IPS-20b (cell line): ENCODE results near the gene FATE1.

Experiments used
- H3K27ac ChIP-seq: one replicate; pipeline ENCODE4 v1.5.1; 2013; ENCODE audit warnings: low read length
- H3K27me3 ChIP-seq: 2 replicates; pipeline ENCODE4 v1.6.1; 2013; ENCODE audit warnings: mild to moderate bottlenecking, low read length, inconsistent platforms; ENCODE audit not compliant: insufficient read depth
- H3K36me3 ChIP-seq: 2 replicates; pipeline ENCODE4 v1.6.1; 2013; ENCODE audit warnings: low read depth, mild to moderate bottlenecking, inconsistent platforms, low read length, moderate library complexity; ENCODE audit not compliant: insufficient read depth
- H3K4me1 ChIP-seq: 2 replicates; pipeline ENCODE4 v1.6.1; 2013; ENCODE audit warnings: mild to moderate bottlenecking, control low read depth, inconsistent platforms, low read length, moderate library complexity; ENCODE audit not compliant: insufficient read depth
- H3K4me3 ChIP-seq: 2 replicates; pipeline ENCODE4 v1.5.1; 2013; ENCODE audit warnings: mild to moderate bottlenecking, low read length, inconsistent platforms
- H3K9ac ChIP-seq: 2 replicates; pipeline ENCODE4 v1.6.1; 2013; ENCODE audit warnings: low read depth, mild to moderate bottlenecking, inconsistent platforms, low read length, moderate library complexity
- H3K9me3 ChIP-seq: 2 replicates; pipeline ENCODE4 v1.6.1; 2013; ENCODE audit warnings: mild to moderate bottlenecking, low read depth, low read length, inconsistent platforms; ENCODE audit not compliant: insufficient read depth

The FATE1 gene

DNA sequence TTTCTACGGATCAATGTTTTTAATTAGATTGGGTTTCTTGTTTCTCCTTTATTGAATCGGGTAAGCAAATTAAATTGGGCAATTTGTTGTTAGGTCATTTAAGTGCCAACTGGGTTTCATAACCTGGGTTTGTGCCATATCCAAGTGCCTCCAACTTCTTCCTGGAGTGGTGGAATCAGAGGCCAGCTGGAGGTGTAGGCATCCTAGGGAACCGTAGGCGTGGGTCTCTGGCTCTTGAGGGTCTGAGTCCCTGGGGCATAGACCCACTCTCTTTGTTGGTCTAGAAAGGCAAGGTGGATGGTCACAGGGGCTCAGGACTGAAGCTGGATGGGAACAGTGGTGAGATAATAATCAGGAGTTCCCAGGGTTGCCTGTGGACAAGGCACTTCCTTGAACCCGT lies 37.0 kb downstream of the FATE1 start:
- H3K27ac ChIP-seq: no peak overlapping the region
- peaks cover 6% of the 10 kb centered on the region for H3K27me3 ChIP-seq
- no peaks in the 10 kb centered on the region for H3K36me3 ChIP-seq
- H3K4me1 ChIP-seq: no peaks in the 10 kb centered on the region
- H3K9ac ChIP-seq: no peak overlapping the region
- no peaks in the 10 kb centered on the region for H3K9me3 ChIP-seq
- H3K4me3 ChIP-seq: no peak overlapping the region

DNA sequence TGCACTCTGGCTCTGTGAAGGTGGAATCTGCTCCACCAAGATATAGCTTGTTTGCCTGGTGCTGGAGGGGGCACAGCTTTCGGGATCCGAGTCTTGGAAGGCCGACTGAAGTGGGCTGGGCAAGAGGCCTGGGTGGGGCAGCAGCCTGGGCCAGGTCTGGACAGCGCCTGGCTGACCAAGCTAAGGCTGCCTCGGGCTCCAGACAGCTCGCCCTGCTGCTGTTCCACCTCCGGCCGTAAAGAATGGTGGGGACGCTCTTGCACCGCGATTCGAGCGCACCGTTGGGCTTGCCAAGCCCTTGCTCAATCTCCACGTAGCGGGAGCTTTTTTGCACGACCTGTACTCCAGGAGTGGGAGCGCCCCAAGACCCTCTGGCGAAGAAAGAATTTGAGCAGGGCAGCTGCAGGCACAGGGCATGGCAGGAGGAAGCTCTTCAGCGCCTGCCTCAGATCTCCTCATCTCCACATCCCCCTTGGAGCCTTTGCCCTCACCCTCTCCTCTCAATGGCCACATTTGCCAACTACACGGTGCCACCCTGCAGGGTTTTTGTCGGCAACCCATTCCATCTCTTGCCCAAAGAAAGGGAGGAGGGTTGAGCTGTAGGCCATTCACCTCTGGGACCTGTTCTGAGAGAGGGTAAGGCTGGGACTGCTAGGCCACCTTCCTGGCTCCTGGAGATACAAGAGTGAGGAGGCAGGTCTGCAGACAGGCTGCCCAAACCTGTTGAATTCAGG lies 37.6 kb downstream of the FATE1 start:
- Histone ChIP-seq H3K9ac (no peak overlapping the region), H3K27ac (no peak overlapping the region), H3K9me3 (no peaks in the 10 kb centered on the region), H3K4me3 (no peak overlapping the region), H3K4me1 (no peaks in the 10 kb centered on the region), H3K27me3 (peaks cover 6% of the 10 kb centered on the region), H3K36me3 (no peaks in the 10 kb centered on the region)

DNA sequence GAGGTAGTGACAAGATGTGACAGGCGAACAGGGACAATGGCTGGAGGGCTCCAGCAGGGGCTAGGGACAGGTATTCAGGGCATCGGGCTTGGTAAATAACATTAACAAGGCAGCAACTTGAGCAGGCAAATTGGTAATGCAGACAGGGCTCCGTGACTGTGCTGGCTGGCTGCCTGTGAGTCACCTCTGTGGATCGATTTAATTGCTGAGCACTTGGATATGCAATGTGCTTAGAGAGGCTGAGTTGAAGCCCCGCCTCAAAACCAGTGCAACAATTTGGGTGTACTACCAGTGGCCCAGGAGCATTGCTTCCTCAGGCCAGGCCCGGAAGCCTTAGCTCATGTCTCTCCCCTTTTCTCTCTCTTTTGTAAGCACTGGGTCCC lies 38.2 kb downstream of the FATE1 start:
- no peak overlapping the region for H3K27ac ChIP-seq
- H3K9ac ChIP-seq: no peak overlapping the region
- H3K4me3 ChIP-seq: no peak overlapping the region
- no peaks in the 10 kb centered on the region for H3K9me3 ChIP-seq
- no peaks in the 10 kb centered on the region for H3K36me3 ChIP-seq
- H3K27me3 ChIP-seq: peaks cover 6% of the 10 kb centered on the region
- no peaks in the 10 kb centered on the region for H3K4me1 ChIP-seq

DNA sequence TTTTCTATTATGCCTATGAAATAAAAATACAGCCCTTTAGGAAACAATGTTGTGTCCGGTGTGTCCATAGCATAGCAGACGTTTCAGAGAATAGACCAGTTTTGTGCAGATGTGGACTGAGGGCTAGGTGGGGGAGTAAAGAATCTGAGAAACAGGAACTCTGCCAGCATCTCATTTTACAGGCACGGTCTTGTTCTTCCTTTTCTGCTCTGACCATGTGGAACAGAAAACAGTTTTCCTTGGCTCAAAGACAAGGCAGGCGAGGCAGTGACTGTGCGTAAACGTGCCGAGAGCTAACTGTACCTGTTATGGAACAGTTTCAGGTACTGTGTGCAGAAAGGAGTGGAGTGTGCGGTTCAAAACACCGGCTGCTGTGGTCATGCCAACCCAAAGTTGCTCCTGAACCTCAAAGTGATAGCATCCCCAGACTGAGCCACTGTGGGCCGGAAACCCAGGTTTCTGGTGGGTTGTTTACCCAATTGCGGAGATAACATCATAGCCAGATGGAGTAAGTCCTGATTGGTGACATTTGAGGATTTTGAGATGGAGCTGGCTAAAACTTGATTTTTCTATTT lies 38.9 kb downstream of the FATE1 start:
- no peaks in the 10 kb centered on the region for H3K36me3 ChIP-seq

DNA sequence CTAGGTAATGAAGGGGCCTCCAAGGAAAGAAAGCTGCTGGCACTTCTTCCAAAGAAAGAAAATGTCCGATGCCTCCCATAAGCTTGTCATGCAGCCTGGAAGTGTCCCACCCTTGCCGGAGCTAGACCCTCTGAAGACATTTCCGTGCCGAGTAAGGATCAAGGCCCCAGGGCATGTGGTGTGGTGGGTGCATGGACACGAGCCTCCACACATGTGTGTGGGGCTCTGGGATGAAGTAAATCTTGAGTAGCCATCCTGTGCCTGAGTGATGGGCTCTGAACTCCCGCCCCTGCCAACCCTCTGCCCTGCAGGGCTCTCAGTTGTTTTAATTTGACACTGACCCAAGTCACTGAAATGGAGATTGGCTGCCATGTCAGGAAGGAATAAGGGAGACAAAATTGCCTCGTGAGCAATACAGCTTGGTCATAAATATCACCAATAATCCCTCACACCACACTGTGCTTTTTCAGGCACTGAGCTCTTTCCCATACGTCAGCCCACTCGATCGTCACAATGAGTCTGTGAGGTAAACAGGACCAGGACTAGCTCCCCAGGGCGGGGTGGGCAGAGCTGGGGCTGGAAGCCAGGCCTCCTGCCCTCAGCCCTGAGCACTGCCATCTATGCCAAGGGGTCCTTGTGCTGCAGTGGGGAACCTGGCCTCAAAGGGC lies 43.3 kb downstream of the FATE1 start:
- Histone ChIP-seq H3K4me1 (no peaks in the 10 kb centered on the region), H3K9ac (no peak overlapping the region), H3K9me3 (no peaks in the 10 kb centered on the region), H3K36me3 (no peaks in the 10 kb centered on the region), H3K4me3 (no peak overlapping the region), H3K27ac (no peak overlapping the region), H3K27me3 (no peaks in the 10 kb centered on the region)

More for the DNA sequence above, 38.9 kb downstream of the FATE1 start:
- Histone ChIP-seq H3K9ac (no peak overlapping the region), H3K4me1 (no peaks in the 10 kb centered on the region), H3K27ac (no peak overlapping the region), H3K27me3 (peaks cover 6% of the 10 kb centered on the region), H3K4me3 (no peak overlapping the region), H3K9me3 (no peaks in the 10 kb centered on the region)

DNA sequence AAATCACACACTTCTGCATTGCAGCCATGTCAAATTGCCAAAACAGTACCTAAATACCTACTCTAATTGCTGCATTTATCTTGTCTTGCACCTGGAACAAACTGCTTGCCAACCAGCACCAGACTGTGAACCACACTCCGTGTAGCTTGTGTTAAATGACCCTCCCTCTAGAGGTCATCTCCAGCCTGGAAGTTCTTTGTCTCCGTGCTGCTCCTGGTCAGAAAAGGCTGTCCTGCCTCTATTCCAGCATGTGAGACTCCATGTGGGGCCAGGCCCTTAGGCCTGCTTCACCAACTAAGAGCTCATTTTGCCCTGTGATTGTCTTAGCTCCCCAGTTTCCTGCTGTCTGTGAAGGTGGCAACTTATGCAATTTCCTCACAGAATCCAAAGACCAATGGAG lies 47.0 kb downstream of the FATE1 start:
- Histone ChIP-seq H3K4me1 (no peaks in the 10 kb centered on the region), H3K27me3 (no peaks in the 10 kb centered on the region), H3K4me3 (no peak overlapping the region), H3K27ac (no peak overlapping the region), H3K36me3 (no peaks in the 10 kb centered on the region), H3K9ac (no peak overlapping the region), H3K9me3 (no peaks in the 10 kb centered on the region)

DNA sequence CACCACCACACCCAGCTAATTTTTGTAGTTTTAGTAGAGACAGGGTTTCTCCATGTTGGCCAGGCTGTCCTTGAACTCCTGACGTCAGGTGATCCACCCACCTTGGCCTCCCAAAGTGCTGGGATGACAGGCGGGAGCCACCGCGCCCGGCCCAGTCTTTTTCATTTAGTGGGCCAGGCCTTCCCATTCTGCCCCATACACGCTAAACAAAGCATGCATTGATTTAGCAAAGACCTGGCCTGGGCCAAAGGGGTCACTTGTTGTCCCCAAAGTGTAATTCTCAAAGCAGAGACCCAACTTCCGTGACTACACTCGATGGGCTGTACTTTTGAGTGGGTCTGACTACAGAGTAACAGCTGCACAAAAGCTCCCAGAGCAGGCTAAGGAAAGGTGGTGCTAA lies 47.9 kb downstream of the FATE1 start:
- no peaks in the 10 kb centered on the region for H3K27me3 ChIP-seq
- H3K9me3 ChIP-seq: no peaks in the 10 kb centered on the region
- no peak overlapping the region for H3K9ac ChIP-seq
- no peaks in the 10 kb centered on the region for H3K4me1 ChIP-seq
- H3K4me3 ChIP-seq: no peak overlapping the region
- no peak overlapping the region for H3K27ac ChIP-seq
- no peaks in the 10 kb centered on the region for H3K36me3 ChIP-seq

DNA sequence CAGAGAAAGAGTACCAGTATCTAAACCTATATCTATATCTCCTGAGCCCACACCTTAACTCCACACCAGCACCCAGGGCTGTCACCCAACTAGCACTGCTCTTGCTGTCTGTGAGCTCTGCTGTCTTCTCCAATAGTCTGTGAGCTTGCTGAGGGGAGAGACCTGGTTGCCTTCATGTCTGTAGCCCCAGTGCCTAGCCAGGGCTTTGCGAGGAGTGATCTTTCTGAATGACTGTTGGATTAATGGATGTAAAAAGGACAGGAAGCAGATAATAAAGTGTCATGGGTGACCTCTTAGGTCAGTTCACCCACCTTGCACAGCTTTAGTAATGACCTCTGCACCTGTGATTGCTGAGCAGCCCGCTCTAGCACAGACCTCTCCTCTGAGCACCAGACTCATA lies 49.2 kb downstream of the FATE1 start:
- Histone ChIP-seq H3K4me3 (no peak overlapping the region), H3K4me1 (no peaks in the 10 kb centered on the region), H3K36me3 (no peaks in the 10 kb centered on the region), H3K9ac (no peak overlapping the region), H3K9me3 (no peaks in the 10 kb centered on the region), H3K27ac (no peak overlapping the region), H3K27me3 (no peaks in the 10 kb centered on the region)

DNA sequence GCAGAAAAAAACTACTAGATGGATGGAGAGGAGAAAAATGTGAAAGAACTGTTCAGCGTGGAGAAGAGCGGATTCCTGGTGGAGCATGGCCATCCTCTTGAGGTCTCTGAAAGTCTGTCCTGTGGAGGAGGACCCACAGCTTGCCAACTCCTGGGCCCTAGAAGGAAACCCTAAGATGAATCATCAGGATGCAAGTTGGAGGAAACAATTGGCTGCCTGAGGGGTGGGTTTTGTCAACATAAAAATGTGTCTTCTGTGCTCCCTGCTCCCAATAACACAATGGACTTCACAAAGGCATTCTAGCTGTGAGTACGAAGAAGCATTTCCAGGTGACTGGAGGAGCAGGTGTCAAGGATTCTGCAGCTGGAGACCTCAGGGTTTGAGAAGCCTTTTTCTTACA lies 55.9 kb downstream of the FATE1 start:
- Histone ChIP-seq H3K27ac (no peak overlapping the region), H3K4me3 (no peak overlapping the region), H3K27me3 (no peaks in the 10 kb centered on the region), H3K36me3 (no peaks in the 10 kb centered on the region), H3K9me3 (no peaks in the 10 kb centered on the region), H3K4me1 (no peaks in the 10 kb centered on the region), H3K9ac (no peak overlapping the region)
